K562 (cell line): ENCODE data around the gene VWC2. TPM values are rescaled to one million over a fixed set of nuclear protein-coding genes. Genes with fewer than 3 reads are reported as not detected.

ENCODE experiments used
- ATAC-seq: fragments of 200-7000 bp; cut with Tn5 transposase; 3 replicates; pipeline ENCODE4 v1.9.1; 2020; ENCODE audit warnings: moderate library complexity
- BruUV-seq: library from RNA; stranded (reverse); fragments of 400-500 nt; replicated peaks from 2 replicates; lab custom pipeline; 2021; lab: Mats Ljungman, UMichigan
- CTCF ChIA-PET: fragments of 300-600 bp; formaldehyde crosslinking; extraction: SDS; loops from one replicate; lab custom pipeline; 2021; ENCODE audit warnings: low intra/inter-chr PET ratio; lab: Yijun Ruan, JAX
- POLR2A ChIA-PET: fragments of 300-600, 350-650 bp; sonication (Branson Sonifier 250); formaldehyde crosslinking; extraction: SDS; loops from one replicate; lab custom pipeline; 2021; ENCODE audit warnings: antibody characterized with exemption, inconsistent platforms; lab: Yijun Ruan, JAX
- DNase-seq, 4 experiments: peaks; one replicate each; pipeline versions ENCODE4 v3.0.0 to v3.0.0-alpha.2; 2011 to 2018; ENCODE audit warnings: low spot score in 3 of 4, mixed read lengths in 3 of 4; ENCODE audit errors: extremely low read depth in 1 of 4
- FAIRE-seq: peaks from 2 replicates; lab custom pipeline; 2011; peaks lifted over from hg19 to GRCh38; lab: Jason Lieb, UNC
- H2AFZ ChIP-seq: 2 replicates; pipeline ENCODE4 v1.6.0; 2011; ENCODE audit warnings: low read depth, low read length, control low read depth, inconsistent platforms
- H3K27ac ChIP-seq: fragments of 200-600 bp; 3 replicates; pipeline ENCODE4 v1.8.0; 2011; ENCODE audit warnings: low read depth, mild to moderate bottlenecking, control low read depth, inconsistent platforms, low read length, moderate library complexity, mixed read lengths; ENCODE audit errors: extremely low read depth
- H3K27me3 ChIP-seq, 2 experiments: fragments of 300-600 bp in 1 of 2; 2 replicates in 1 of 2; 3 replicates in 1 of 2; pipeline versions ENCODE4 v1.6.0 to v1.8.0; 2011; ENCODE audit warnings: inconsistent platforms in 2 of 2, low read length in 2 of 2, mild to moderate bottlenecking in 1 of 2, mixed read lengths in 1 of 2, moderate library complexity in 1 of 2; ENCODE audit not compliant: control insufficient read depth in 2 of 2, insufficient read depth in 2 of 2
- H3K36me3 ChIP-seq: fragments of 300-600 bp; 3 replicates; pipeline ENCODE4 v1.8.0; 2011; ENCODE audit warnings: mild to moderate bottlenecking, low read length, inconsistent platforms; ENCODE audit not compliant: control insufficient read depth, insufficient read depth
- H3K4me1 ChIP-seq, 2 experiments: fragments of 200-600 bp in 1 of 2; replicated peaks in 1 of 2; 2 replicates in 1 of 2; 3 replicates in 1 of 2; pipeline versions ENCODE4 v1.5.1 to v1.8.0; 2011; ENCODE audit warnings: inconsistent platforms in 2 of 2, low read length in 2 of 2, mild to moderate bottlenecking in 1 of 2, mixed read lengths in 1 of 2, moderate library complexity in 1 of 2; ENCODE audit not compliant: control insufficient read depth in 2 of 2, insufficient read depth in 2 of 2
- H3K4me2 ChIP-seq: 2 replicates; pipeline ENCODE4 v1.6.1; 2011; ENCODE audit warnings: low read length, control low read depth, inconsistent platforms, mixed read lengths; ENCODE audit not compliant: insufficient read depth
- H3K4me3 ChIP-seq: fragments of 200-600 bp; sonication (generic), shearing (Covaris generic); 2 replicates; pipeline ENCODE4 v1.5.1; 2016; ENCODE audit warnings: control low read depth, inconsistent platforms
- H3K79me2 ChIP-seq: fragments of 200-600 bp; 3 replicates; pipeline ENCODE4 v1.8.0; 2011; ENCODE audit warnings: low read length, inconsistent platforms; ENCODE audit not compliant: control insufficient read depth, insufficient read depth
- H3K9ac ChIP-seq, 2 experiments: 2 replicates each; pipeline versions ENCODE4 v1.6.0 to v1.6.1; 2011; ENCODE audit warnings: low read depth in 2 of 2, low read length in 2 of 2, control low read depth in 1 of 2, inconsistent platforms in 1 of 2, mild to moderate bottlenecking in 1 of 2, mixed read lengths in 1 of 2; ENCODE audit not compliant: insufficient read depth in 1 of 2
- H3K9me1 ChIP-seq: one replicate; pipeline ENCODE4 v1.6.0; 2011; ENCODE audit warnings: inconsistent platforms, mild to moderate bottlenecking, low read length, moderate library complexity; ENCODE audit not compliant: control insufficient read depth, insufficient read depth
- H3K9me3 ChIP-seq: replicated peaks from 2 replicates; pipeline ENCODE4 v1.5.1; 2011; ENCODE audit warnings: low read depth, low read length, inconsistent platforms; ENCODE audit not compliant: control insufficient read depth, insufficient read depth
- H4K20me1 ChIP-seq: replicated peaks from 2 replicates; pipeline ENCODE4 v1.6.1; 2011; ENCODE audit warnings: low read length, inconsistent platforms, mixed read lengths; ENCODE audit not compliant: control insufficient read depth, insufficient read depth
- FOXA3 ChIP-seq, 2 experiments: fragments of 450-650 bp in 1 of 2; sonication (generic) in 1 of 2; formaldehyde crosslinking; IDR thresholded peaks in 1 of 2; conservative IDR thresholded peaks in 1 of 2; 2 replicates each; pipeline versions ENCODE4 v1.4.0 to v1.8.0; 2020 to 2022; ENCODE audit warnings: mild to moderate bottlenecking in 2 of 2, missing genetic modification reagents in 1 of 2
- FOXM1 ChIP-seq, 2 experiments: fragments of 450-650 bp in 1 of 2; sonication (generic) in 1 of 2; formaldehyde crosslinking in 1 of 2; IDR thresholded peaks; 2 replicates each; pipeline versions ENCODE4 v1.6.1 to v1.9.0; 2017 to 2022; ENCODE audit warnings: low read depth in 2 of 2, mild to moderate bottlenecking in 2 of 2, missing genetic modification reagents in 1 of 2, moderate library complexity in 1 of 2
- GABPB1 ChIP-seq: sonication (generic); formaldehyde crosslinking; IDR thresholded peaks from 2 replicates; pipeline ENCODE4 v1.8.0; 2022; ENCODE audit warnings: mild to moderate bottlenecking, missing genetic modification reagents
- NR2C1 ChIP-seq, 2 experiments: fragments of 450-650 bp; IDR thresholded peaks; 2 replicates each; pipeline ENCODE4 v1.6.1; 2017; ENCODE audit warnings: mild to moderate bottlenecking in 2 of 2, antibody characterized with exemption in 1 of 2, inconsistent platforms in 1 of 2, missing compliant biosample characterization in 1 of 2, missing genetic modification characterization in 1 of 2
- OTX1 ChIP-seq: fragments of 450-650 bp; formaldehyde crosslinking; IDR thresholded peaks from 2 replicates; pipeline ENCODE4 v1.4.0; 2022; ENCODE audit warnings: mild to moderate bottlenecking
- SAP30 ChIP-seq: fragments of 200-600 bp; sonication (generic); IDR thresholded peaks from 2 replicates; pipeline ENCODE4 v1.6.1; 2012; ENCODE audit warnings: borderline replicate concordance, low read depth, mild to moderate bottlenecking, moderate library complexity, low read length, control low read depth, inconsistent platforms; ENCODE audit not compliant: insufficient read depth, poor library complexity, severe bottlenecking
- SMAD4 ChIP-seq: fragments of 250-450 bp; sonication (Bioruptor Pico); conservative IDR thresholded peaks from 2 replicates; pipeline ENCODE4 v1.8.0; 2021; ENCODE audit warnings: inconsistent platforms, mild to moderate bottlenecking, moderate library complexity
- TAF9B ChIP-seq: fragments of 450-650 bp; IDR thresholded peaks from 2 replicates; pipeline ENCODE4 v1.6.1; 2018; ENCODE audit warnings: mild to moderate bottlenecking; ENCODE audit not compliant: partially characterized antibody
- VEZF1 ChIP-seq: fragments of 200-800 bp; sonication (Bioruptor generic); IDR thresholded peaks from 2 replicates; pipeline ENCODE4 v1.6.1; 2017; ENCODE audit warnings: missing genetic modification characterization, missing compliant biosample characterization
- YBX1 ChIP-seq: fragments of 450-650 bp; IDR thresholded peaks from 2 replicates; pipeline ENCODE4 v1.7.1; 2016; ENCODE audit warnings: mild to moderate bottlenecking
- ZNF274 ChIP-seq: IDR thresholded peaks from 2 replicates; pipeline ENCODE4 v1.6.1; 2011; ENCODE audit warnings: low read depth, mild to moderate bottlenecking, low read length, moderate library complexity, borderline replicate concordance
- WGBS: fragments of 100-300 bp; shearing (Covaris generic); methylation state at CpG from one replicate; pipeline ENCODE4 v1.1.6; 2016; ENCODE audit warnings: low coverage, mixed read lengths; ENCODE audit not compliant: insufficient coverage; ENCODE audit errors: missing lambda C conversion rate; 5-methylcytosine and 5-hydroxymethylcytosine counted together
- in situ Hi-C: fragments of 300-500 bp; cut with MboI; formaldehyde crosslinking; loops from 4 replicates; pipeline ENCODE4 v1.15.0; 2018; ENCODE audit warnings: inconsistent platforms, mixed read lengths
- intact Hi-C: fragments of 100-400 bp; cut with micrococcal nuclease; formaldehyde crosslinking; loops from 2 replicates; pipeline ENCODE4 v1.14.2; 2022
- polyA plus RNA-seq, 8 experiments: library from polyadenylated mRNA; depleted of rRNA in 4 of 8; stranded (reverse) in 5 of 8; unstranded in 3 of 8; fragments of >200 nt; fragmentation: Nextera tagmentation in 2 of 8; fragmentation: Illumina TruSeq in 1 of 8; extraction: Ambion mirVana in 2 of 8; extraction: Trizol in 1 of 8; gene quantifications; 2 replicates each; pipeline versions ENCODE4 v1.2.1 to v1.2.3, GENCODE V29; 2011 to 2014; ENCODE audit warnings: inconsistent platforms in 1 of 8, missing spikeins in 1 of 8
- total RNA-seq, 7 experiments: library from RNA; depleted of rRNA in 6 of 7; stranded (reverse); fragments of >200 nt in 6 of 7; fragmentation: Illumina TruSeq in 2 of 7; extraction: Trizol in 2 of 7; gene quantifications; 2 replicates each; pipeline versions ENCODE4 v1.2.1 to v1.2.3, GENCODE V29; 2011 to 2021; ENCODE audit warnings: low replicate concordance in 1 of 7

Gene VWC2
- total and polyA plus RNA-seq, 9 of the 15 experiments (the other 6 are each of a cell fraction or from before 2014, with no cell fraction given), result not detected

DNA sequence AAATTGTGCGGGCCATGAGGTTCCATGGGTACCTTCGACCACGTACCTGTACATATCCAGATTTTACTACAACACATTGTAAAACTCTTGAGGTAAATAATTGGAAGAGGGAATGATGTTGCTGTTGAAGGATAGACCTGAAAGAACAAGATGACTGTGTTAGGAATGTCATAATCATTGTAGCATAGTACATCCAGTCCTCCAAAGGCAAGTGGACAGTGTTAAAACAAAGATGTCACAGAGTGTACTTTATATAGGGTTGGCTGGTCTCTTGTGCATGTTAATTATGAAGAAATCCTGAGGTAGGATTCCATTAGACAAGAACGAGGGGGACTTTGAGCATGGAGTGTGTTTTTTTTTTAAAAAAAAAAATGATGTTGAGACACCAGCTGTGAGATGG lies 30.4 kb downstream of the VWC2 start:
- FAIRE-seq (no peak), DNase-seq (no peak), ATAC-seq (no peak)
- Histone ChIP-seq H3K9ac (no peak overlapping the region), H3K27me3 (no peaks in the 10 kb centered on the region), H3K4me2 (no peak overlapping the region), H2AFZ (no peak overlapping the region), H3K36me3 (no peaks in the 10 kb centered on the region), H3K27ac (no peak overlapping the region), H4K20me1 (no peaks in the 10 kb centered on the region), H3K4me1 (no peaks in the 10 kb centered on the region), H3K9me3 (no peaks in the 10 kb centered on the region), H3K9me1 (no peaks in the 10 kb centered on the region), H3K4me3 (no peak overlapping the region), H3K79me2 (no peaks in the 10 kb centered on the region)
- WGBS, result 2% methylated on average over 4 of the region's 4 CpGs
- in situ Hi-C loops (no loop called here), intact Hi-C loops (no loop called here)
- ChIA-PET CTCF (no interaction called here), POLR2A (no interaction called here)
- BruUV-seq, result no TSS peak
- TF ChIP-seq YBX1, result no peak
- no peak for TF ChIP-seq OTX1 (CRISPR knock-in tag)
- TF ChIP-seq ZNF274, result no peak
- TF ChIP-seq GABPB1 (CRISPR knock-in tag), result no peak
- TF ChIP-seq VEZF1 (CRISPR knock-in tag), result no peak
- no peak for TF ChIP-seq SMAD4 (CRISPR knock-in tag)
- TF ChIP-seq TAF9B, result no peak
- no peak for TF ChIP-seq FOXM1 (IDR thresholded peaks at IDR 0.05; ENCODE audit: low read depth)
- TF ChIP-seq FOXM1 (CRISPR knock-in tag; IDR thresholded peaks at IDR 0.05; ENCODE audit: low read depth), result no peak
- TF ChIP-seq SAP30, result no peak
- TF ChIP-seq FOXA3 (CRISPR knock-in tag; conservative IDR thresholded peaks at IDR 0.05 in 1 of 2, IDR thresholded peaks at IDR 0.05 in 1 of 2), result no peak
- no peak for TF ChIP-seq NR2C1 (IDR thresholded peaks at IDR 0.05)
- TF ChIP-seq NR2C1 (tag; IDR thresholded peaks at IDR 0.05), result no peak
